Measurements from ENCODE around the gene TPCN2.

Gene TPCN2

GRCh38 chr11:69039501-69039900 lies 9.2 kb upstream of the TPCN2 start:
- no peak for DNase-seq (ENCODE audit: low read depth)

GRCh38 chr11:69040051-69040450 lies 8.7 kb upstream of the TPCN2 start:
- no peak for DNase-seq (ENCODE audit: low read depth)

GRCh38 chr11:69040581-69041260 lies 8.0 kb upstream of the TPCN2 start:
- no peak for DNase-seq (ENCODE audit: low read depth)

GRCh38 chr11:69041516-69041915 lies 7.2 kb upstream of the TPCN2 start:
- no peak for DNase-seq (ENCODE audit: low read depth)

GRCh38 chr11:69044111-69045013 lies 4.4 kb upstream of the TPCN2 start:
- no peak for DNase-seq (ENCODE audit: low read depth)

- no peak for DNase-seq (ENCODE audit: low read depth)
Observed at GRCh38 chr11:69048031-69048693, 570 bp upstream of the TPCN2 start.

GRCh38 chr11:69049490-69049867 lies 747 bp downstream of the TPCN2 start:
- DNase-seq (ENCODE audit: low read depth) = no peak

GRCh38 chr11:69050592-69051380 lies 2.1 kb downstream of the TPCN2 start:
- DNase-seq (ENCODE audit: low read depth) = no peak

- no peak for DNase-seq (ENCODE audit: low read depth)
Observed at GRCh38 chr11:69051381-69052342, 2.9 kb downstream of the TPCN2 start.

GRCh38 chr11:69052343-69053168 lies 3.8 kb downstream of the TPCN2 start:
- no peak for DNase-seq (ENCODE audit: low read depth)

- no peak for DNase-seq (ENCODE audit: low read depth)
Observed at GRCh38 chr11:69053169-69053477, 4.4 kb downstream of the TPCN2 start.

GRCh38 chr11:69053546-69054396 lies 5.0 kb downstream of the TPCN2 start:
- no peak for DNase-seq (ENCODE audit: low read depth)

GRCh38 chr11:69054397-69055211 lies 5.9 kb downstream of the TPCN2 start:
- no peak for DNase-seq (ENCODE audit: low read depth)

GRCh38 chr11:69055212-69055586 lies 6.5 kb downstream of the TPCN2 start:
- no peak for DNase-seq (ENCODE audit: low read depth)

GRCh38 chr11:69055598-69056516 lies 7.1 kb downstream of the TPCN2 start:
- no peak for DNase-seq (ENCODE audit: low read depth)

- no peak for DNase-seq (ENCODE audit: low read depth)
Observed at GRCh38 chr11:69057236-69057635, 8.5 kb downstream of the TPCN2 start.

- no peak for DNase-seq (ENCODE audit: low read depth)
Observed at GRCh38 chr11:69057801-69058200, 9.1 kb downstream of the TPCN2 start.

Measured in activated T-cell treated with anti-CD3 and anti-CD28 coated beads for 24 hours (primary cell).